ENCODE data around the gene ZSWIM9.

DNA sequence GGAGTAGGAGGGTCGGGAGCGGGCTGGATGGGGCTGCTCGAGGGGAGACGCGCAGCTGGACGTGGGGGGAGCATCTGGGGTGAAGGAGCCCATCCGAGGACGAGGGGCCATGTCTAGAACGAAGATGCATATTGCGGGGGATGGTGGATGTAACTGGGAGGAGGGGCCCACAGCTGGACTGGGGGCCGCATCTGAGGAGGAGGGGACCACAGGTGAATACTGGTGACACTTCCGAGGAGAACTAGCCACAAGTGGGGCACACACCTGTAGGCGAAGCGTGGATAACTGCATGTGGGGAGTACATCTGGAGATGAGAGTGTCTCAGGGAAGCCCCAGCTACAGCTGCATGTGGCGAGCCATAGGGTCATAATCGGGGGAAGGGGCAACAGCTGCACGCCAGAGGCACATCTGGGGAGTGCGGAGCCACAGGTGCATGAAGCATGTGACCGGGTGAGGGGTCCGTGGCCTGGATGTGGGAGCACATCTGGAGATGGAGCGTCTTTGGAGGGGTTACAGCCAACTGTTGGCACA, 402 bp downstream of the ZSWIM9 start:
- TF ChIP-seq EZH2 (IDR thresholded peaks at IDR 0.05): no peak
- TF ChIP-seq, protein P1, sequence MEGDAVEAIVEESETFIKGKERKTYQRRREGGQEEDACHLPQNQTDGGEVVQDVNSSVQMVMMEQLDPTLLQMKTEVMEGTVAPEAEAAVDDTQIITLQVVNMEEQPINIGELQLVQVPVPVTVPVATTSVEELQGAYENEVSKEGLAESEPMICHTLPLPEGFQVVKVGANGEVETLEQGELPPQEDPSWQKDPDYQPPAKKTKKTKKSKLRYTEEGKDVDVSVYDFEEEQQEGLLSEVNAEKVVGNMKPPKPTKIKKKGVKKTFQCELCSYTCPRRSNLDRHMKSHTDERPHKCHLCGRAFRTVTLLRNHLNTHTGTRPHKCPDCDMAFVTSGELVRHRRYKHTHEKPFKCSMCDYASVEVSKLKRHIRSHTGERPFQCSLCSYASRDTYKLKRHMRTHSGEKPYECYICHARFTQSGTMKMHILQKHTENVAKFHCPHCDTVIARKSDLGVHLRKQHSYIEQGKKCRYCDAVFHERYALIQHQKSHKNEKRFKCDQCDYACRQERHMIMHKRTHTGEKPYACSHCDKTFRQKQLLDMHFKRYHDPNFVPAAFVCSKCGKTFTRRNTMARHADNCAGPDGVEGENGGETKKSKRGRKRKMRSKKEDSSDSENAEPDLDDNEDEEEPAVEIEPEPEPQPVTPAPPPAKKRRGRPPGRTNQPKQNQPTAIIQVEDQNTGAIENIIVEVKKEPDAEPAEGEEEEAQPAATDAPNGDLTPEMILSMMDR (IDR thresholded peaks at IDR 0.05): no peak
